HG03025 (cell line): Measurements from ENCODE around the gene ZNF148.

Experiments
- ATAC-seq: cut with Tn5 transposase; IDR thresholded peaks from one replicate; pipeline ENCODE4 v1.9.1; 2021; ENCODE audit warnings: mild to moderate bottlenecking, moderate library complexity; ENCODE audit not compliant: unreplicated experiment, low FRiP score

ZNF148 gene

DNA sequence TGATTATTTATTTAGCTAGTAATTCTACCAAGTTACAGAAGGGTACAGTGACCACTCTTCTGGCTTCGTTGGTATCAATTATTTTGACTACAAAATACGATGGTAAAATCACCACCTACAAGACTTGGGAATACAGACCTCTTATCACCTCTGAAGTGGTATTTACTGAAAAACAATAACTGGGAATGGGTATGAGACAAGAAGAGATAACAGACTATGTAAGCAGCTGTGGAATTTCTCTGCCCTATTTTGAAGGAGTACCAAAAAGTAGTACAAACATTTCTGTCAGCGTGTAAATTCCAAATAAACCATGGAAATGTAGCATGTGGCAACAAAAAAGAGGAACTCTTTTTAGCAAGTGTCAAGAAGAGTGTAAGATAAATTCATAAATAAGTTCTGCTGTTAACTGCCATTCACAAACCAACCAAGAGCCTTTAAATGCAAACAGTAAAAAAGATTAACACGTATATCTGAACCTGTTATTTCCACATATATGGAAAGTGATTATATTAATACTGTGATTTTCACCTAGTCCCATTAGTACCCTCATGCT is 85.6 kb downstream of the ZNF148 start:
- ATAC-seq = no peak

DNA sequence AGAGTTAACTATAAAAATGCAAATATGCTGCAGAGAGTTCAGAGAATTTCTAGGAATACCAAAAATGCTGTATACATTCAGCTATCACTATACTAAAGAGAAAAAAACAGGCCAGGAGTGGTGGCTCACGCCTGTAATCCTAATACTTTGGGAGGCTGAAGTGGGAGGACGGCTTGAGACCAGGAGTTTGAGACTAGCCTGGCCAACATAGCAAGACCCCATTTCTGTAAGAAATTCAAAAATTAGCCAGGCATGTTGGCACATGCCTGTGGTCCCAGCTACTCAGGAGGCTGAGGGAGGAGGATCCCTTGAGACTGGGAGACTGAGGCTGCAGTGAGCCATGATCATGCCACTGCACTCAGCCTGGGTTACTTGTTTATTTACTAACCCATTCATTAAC is 87.9 kb downstream of the ZNF148 start:
- ATAC-seq = no peak

DNA sequence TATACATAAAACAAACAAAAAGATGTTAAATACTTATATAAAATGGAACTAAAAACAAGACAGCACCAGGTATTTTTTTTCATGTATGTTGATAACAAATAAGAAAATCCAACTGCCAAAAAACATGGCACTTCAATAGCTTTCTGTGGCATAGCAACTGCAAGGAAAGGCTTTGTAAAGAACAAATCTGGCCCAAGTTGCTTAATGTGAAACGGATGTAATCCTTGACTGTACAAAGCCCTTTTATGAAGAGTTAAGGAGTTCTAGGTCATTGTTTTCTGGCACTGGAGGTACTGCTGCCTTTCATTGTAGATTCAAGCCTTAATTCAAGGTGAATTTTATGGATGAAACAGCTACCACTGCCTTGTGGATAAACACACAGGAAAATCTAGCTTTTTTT is 93.7 kb downstream of the ZNF148 start:
- no peak for ATAC-seq

DNA sequence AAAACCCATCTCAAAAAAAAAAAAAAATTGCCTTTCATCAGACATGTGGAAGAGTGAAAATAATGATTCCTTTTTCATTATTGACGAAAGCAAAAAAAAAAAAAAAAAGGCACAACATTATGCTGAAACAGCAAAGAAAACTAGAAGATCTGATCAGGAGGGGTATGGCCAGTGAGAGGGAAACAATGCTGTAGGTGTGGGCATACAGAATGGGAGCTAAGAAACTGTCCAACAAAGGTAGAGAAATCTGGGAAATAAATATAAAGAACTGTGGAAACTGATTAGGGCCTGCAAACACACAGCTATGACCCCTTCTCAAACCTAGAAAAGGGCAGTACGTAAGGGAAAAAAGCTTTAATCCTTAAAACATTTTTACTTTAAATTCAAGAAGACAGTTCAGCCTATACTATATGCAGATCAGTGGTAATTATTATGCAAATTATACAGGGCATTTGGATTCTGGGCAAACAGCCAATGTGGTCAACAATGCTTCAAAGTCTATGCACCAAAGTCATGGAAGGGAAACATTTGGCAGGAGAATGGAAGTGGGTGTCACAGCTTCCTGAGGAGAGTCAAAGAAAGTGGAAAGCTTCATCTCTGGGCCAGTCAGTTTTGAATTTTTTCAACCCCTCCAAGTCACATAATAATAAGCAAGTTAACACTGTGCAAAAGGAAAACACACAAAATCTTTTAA is 94.3 kb downstream of the ZNF148 start:
- ATAC-seq = no peak

DNA sequence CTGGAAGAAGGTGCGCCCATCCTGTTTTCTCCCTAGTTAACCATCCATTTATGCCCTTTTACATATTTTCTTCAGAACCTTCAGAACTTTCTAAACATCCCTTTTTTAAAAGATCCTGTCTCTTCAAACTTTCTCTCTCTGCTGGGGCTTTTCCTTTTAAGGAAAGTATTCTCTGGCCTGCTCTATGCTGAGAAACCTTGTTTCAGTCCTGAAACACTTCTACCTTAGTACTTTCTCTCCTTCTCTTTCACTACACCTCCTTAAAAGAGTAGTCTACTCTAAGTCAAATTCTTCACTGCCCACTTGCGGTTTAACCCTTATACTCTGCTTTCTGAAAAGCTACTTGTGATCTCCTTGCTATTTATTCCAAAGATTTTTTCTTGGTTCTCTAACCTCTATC is 97.0 kb downstream of the ZNF148 start:
- no peak for ATAC-seq

- no peak for ATAC-seq
Measured at GRCh38 chr3:125271127-125271526, 104.0 kb downstream of the ZNF148 start.

DNA sequence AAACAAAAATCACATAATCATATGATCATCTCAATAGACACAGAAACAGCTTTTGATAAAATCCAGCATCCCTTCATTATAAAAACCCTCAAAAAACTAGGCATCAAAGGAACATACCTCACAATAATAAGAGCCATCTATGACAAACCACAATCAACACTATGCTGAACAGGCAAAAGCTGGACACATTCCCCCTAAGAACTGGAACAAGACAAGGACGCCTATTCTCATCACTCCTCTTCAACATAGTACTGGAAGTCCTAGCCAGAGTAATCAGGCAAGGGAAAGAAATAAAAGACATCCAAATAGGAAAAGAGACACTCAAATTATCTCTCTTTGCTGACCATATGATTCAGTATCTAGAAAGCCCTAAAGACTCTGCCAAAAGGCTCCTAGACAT is 107.7 kb downstream of the ZNF148 start:
- ATAC-seq = no peak

- ATAC-seq = no peak
Measured at GRCh38 chr3:125266971-125267370, 108.2 kb downstream of the ZNF148 start.

DNA sequence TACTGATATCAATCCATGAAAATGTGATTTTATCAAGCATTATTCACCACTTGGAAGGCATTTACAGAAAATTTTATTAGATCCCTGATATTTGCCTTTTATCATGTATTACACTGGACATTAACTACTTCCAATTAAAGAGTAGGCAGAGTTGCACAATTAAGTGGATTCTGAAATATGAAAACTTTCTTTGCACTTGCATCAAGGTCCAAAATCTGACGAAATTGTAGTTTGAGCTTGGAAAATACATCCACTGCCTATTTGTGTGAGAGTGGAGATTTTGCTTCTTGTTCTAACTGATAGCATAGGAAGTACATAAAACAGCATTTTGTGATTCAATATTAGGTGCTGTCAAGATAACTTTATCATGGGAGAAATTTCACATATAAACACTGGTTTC is 113.0 kb downstream of the ZNF148 start:
- ATAC-seq = no peak

- no peak for ATAC-seq
Measured at GRCh38 chr3:125261031-125261430, 114.1 kb downstream of the ZNF148 start.

DNA sequence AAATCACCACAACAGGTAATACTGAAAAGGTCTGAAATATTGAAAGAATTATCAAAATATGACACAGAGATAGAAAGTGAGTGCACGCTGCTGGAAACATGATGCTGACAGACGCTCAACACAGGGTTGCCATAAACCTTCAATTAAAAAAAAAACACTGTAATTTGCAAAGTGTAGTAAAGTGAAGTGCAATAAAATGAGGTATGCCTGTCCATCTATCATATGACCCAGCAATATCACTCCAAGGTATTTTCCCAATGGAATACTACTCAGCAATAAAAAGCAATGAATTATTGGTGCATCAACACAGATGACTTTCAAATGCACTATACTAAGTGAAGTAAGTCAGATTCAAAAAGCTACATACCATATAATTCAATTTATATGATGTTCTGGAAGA is 115.0 kb downstream of the ZNF148 start:
- ATAC-seq = no peak

- ATAC-seq = no peak
Measured at GRCh38 chr3:125257536-125257935, 117.6 kb downstream of the ZNF148 start.

DNA sequence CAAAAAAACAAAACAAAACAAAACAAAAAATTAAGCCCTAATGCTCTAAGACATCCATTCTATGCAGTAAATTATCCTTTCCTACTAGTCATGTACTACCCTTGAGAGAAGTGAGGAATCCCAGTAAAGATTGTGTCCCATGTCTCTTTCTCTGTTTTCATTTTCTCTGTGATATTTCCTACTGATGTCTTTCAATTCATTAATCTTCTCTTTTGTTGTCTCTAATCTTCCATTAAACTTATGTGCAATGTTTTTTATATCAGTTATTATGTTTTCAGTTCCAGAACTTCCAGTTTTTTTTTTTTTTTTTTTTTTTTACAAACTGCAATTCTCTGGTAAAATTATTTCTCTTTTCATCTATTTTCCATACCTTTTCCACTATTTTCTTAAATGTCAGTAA is 118.5 kb downstream of the ZNF148 start:
- ATAC-seq = no peak

DNA sequence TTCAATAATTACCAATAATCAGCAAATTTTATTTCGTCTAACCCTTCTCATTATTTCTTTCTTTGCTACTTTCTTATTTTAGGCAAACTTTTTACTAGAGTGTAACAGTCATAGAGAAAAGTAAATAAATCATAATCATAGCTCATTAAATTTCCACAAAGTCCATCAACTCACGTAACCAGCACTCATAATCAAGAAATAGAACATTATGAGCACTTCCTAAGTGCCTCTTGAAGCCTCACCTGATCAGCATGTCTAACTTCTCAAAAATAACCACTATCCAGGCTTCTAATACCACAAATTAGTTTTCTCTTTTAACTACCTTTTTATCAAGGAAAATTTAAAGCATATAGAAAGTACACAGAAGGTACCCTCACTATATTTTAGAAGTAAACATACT is 124.2 kb downstream of the ZNF148 start:
- no peak for ATAC-seq

DNA sequence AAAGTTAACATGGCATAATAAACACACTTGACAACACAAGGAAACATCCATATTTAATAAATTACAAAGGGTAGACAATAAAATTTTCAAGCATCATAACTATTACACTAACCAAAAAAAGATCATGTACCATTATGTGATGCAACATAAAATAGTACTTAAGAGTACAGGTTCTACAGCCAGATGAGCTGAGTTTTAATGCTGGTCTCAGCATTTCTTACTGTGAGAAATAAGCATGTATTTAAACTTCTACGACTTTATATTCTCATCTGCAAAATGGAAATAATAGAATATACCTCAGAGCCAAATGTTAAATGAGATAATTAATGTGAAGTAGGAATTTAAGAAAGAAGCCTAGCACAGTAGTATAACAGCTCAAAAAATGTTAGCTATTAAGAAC is 128.9 kb downstream of the ZNF148 start:
- ATAC-seq = no peak

DNA sequence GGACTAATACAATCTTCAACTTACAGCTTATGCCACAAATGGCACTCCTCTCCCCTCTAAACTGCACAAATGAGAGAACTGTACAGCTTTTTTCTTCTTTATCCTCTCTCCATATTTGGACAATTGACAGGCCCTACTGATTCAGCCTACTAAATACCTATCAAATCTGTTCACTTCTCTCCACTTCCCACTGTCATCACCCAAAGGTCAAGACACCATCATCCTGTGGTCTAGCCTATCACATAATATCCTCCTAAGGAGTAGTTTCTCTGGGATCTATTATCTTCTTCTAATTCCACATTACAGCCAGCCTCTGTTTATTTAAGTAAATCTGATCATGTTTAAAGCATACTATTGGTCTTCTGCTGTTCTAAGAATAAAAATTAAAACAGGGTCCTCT is 129.6 kb downstream of the ZNF148 start:
- no peak for ATAC-seq

- no peak for ATAC-seq
Measured at GRCh38 chr3:125240496-125240895, 134.6 kb downstream of the ZNF148 start.

GRCh38 chr3:125239266-125239665 is 135.9 kb downstream of the ZNF148 start:
- no peak for ATAC-seq

DNA sequence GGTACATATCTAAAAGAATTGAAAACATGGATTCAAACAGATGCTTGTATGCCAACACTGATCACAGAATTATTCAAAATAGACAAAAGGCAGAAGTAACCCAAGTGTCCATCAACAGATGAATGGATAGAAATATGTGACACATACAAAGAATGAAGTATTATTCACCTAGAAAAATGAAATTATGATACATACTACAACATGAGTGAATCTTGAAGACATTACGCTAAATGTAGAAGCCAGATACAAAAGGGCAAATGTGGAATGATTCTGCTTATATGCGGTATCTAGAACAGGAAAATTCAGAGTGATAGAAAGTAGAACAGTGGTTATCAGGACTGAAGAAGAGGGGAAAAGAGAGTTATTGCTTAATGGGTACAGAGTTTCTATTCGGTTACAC is 136.4 kb downstream of the ZNF148 start:
- ATAC-seq = no peak

- ATAC-seq = no peak
Measured at GRCh38 chr3:125236331-125236903, 138.7 kb downstream of the ZNF148 start.

- no peak for ATAC-seq
Measured at GRCh38 chr3:125234831-125235230, 140.3 kb downstream of the ZNF148 start.

DNA sequence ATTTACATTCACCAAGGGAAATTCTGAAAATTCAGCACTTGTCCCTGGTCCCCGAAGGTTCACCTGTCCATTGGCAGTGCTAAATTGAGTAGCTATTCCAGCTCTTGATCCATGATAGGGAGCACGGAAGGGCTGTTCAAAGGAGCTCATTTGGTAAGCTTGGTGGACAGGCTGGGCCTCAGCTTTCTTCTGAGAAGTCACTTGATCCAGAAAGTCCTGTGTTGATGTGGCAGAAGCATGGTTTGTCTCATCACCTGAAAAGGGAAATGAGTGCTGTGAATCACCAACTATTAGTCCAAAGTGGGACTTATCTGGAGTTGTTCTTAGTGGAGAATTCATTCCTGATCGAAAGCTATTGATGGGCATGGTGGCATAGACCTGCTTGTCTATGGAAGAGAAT is 142.7 kb downstream of the ZNF148 start:
- ATAC-seq = no peak
